K562 (cell line): ENCODE results near the gene TOR1AIP1. TPM values are rescaled to one million over a fixed set of nuclear protein-coding genes. Genes with fewer than 3 reads are reported as not detected.

ENCODE experiments used
- ARHGAP35 ChIP-seq: fragments of 450-650 bp; IDR thresholded peaks from 2 replicates; pipeline ENCODE4 v1.6.1; 2018; ENCODE audit not compliant: partially characterized antibody
- E2F3 ChIP-seq: fragments of 250-450 bp; sonication (Bioruptor Pico); IDR thresholded peaks from 2 replicates; pipeline ENCODE4 v1.4.0; 2020; ENCODE audit warnings: mild to moderate bottlenecking
- FOXP1 ChIP-seq: sonication (generic); formaldehyde crosslinking; IDR thresholded peaks from 2 replicates; pipeline ENCODE4 v1.8.0; 2022; ENCODE audit warnings: mild to moderate bottlenecking, missing genetic modification reagents
- HDAC1 ChIP-seq, 2 experiments: fragments of 450-650 bp; IDR thresholded peaks; 2 replicates each; pipeline ENCODE4 v1.6.1; 2016 to 2017; ENCODE audit warnings: inconsistent platforms in 1 of 2, mild to moderate bottlenecking in 1 of 2, moderate library complexity in 1 of 2
- MEF2A ChIP-seq: IDR thresholded peaks from 2 replicates; pipeline ENCODE4 v1.6.1; 2011; ENCODE audit warnings: low read depth, mild to moderate bottlenecking, low read length, moderate library complexity; ENCODE audit not compliant: control insufficient read depth
- SETDB1 ChIP-seq: IDR thresholded peaks from one replicate; pipeline ENCODE4 v1.6.1; 2012; ENCODE audit warnings: low read length, control low read depth, inconsistent platforms
- SOX6 ChIP-seq: fragments of 450-650 bp; IDR thresholded peaks from 2 replicates; pipeline ENCODE4 v1.6.1; 2014; ENCODE audit warnings: mild to moderate bottlenecking
- TARDBP ChIP-seq: fragments of 450-650 bp; IDR thresholded peaks from 2 replicates; pipeline ENCODE4 v1.6.1; 2016
- TCF7 ChIP-seq: sonication (generic); IDR thresholded peaks from 2 replicates; pipeline ENCODE4 v1.6.1; 2016; ENCODE audit warnings: antibody characterized with exemption, borderline replicate concordance
- TCF7L2 ChIP-seq: fragments of 150-350 bp; IDR thresholded peaks from 2 replicates; pipeline ENCODE4 v1.6.1; 2016; ENCODE audit warnings: low read depth, mild to moderate bottlenecking, low read length, moderate library complexity
- ZBED1 ChIP-seq: IDR thresholded peaks from 2 replicates; pipeline ENCODE4 v1.6.1; 2014
- ZNF217 ChIP-seq: sonication (generic); formaldehyde crosslinking; IDR thresholded peaks from 2 replicates; pipeline ENCODE4 v1.8.0; 2022; ENCODE audit warnings: mild to moderate bottlenecking, missing genetic modification reagents
- ZNF232 ChIP-seq: sonication (generic); formaldehyde crosslinking; IDR thresholded peaks from 2 replicates; pipeline ENCODE4 v1.8.0; 2022; ENCODE audit warnings: mild to moderate bottlenecking, missing genetic modification reagents
- ZNF699 ChIP-seq: fragments of 250-450 bp; sonication (Bioruptor Pico); IDR thresholded peaks from 2 replicates; pipeline ENCODE4 v1.8.0; 2021; ENCODE audit warnings: mild to moderate bottlenecking, moderate library complexity; ENCODE audit not compliant: insufficient replicate concordance
- ZNF76 ChIP-seq: fragments of 250-450 bp; sonication (Bioruptor Pico); IDR thresholded peaks from 2 replicates; pipeline ENCODE4 v1.4.0; 2020; ENCODE audit warnings: mild to moderate bottlenecking, moderate library complexity, borderline replicate concordance
- polyA plus RNA-seq, 8 experiments: library from polyadenylated mRNA; depleted of rRNA in 4 of 8; stranded (reverse) in 5 of 8; unstranded in 3 of 8; fragments of >200 nt; fragmentation: Nextera tagmentation in 2 of 8; fragmentation: Illumina TruSeq in 1 of 8; extraction: Ambion mirVana in 2 of 8; extraction: Trizol in 1 of 8; gene quantifications; 2 replicates each; pipeline versions ENCODE4 v1.2.1 to v1.2.3, GENCODE V29; 2011 to 2014; ENCODE audit warnings: inconsistent platforms in 1 of 8, missing spikeins in 1 of 8
- total RNA-seq, 7 experiments: library from RNA; depleted of rRNA in 6 of 7; stranded (reverse); fragments of >200 nt in 6 of 7; fragmentation: Illumina TruSeq in 2 of 7; extraction: Trizol in 2 of 7; gene quantifications; 2 replicates each; pipeline versions ENCODE4 v1.2.1 to v1.2.3, GENCODE V29; 2011 to 2021; ENCODE audit warnings: low replicate concordance in 1 of 7
- TF ChIP-seq, protein P1 (sequence below): sonication (generic); formaldehyde crosslinking; IDR thresholded peaks from 2 replicates; pipeline ENCODE4 v1.8.0; 2022; ENCODE audit warnings: mild to moderate bottlenecking, missing genetic modification reagents
- TF ChIP-seq, protein P2 (sequence below): fragments of 450-650 bp; IDR thresholded peaks from 2 replicates; pipeline ENCODE4 v1.6.1; 2016; ENCODE audit warnings: missing biosample characterization, missing genetic modification characterization
- TF ChIP-seq, protein P3 (sequence below): sonication (generic); formaldehyde crosslinking; IDR thresholded peaks from 2 replicates; pipeline ENCODE4 v1.8.0; 2022; ENCODE audit warnings: missing genetic modification reagents, mild to moderate bottlenecking, borderline replicate concordance
- TF ChIP-seq, protein P4 (sequence below): sonication (generic); formaldehyde crosslinking; IDR thresholded peaks from 2 replicates; pipeline ENCODE4 v1.8.0; 2022; ENCODE audit warnings: mild to moderate bottlenecking, missing genetic modification reagents
- TF ChIP-seq, protein P5 (sequence below): fragments of 450-650 bp; formaldehyde crosslinking; IDR thresholded peaks from 2 replicates; pipeline ENCODE4 v1.4.0; 2020; ENCODE audit warnings: mild to moderate bottlenecking, moderate library complexity

Gene TOR1AIP1
- total and polyA plus RNA-seq, 9 of the 15 experiments (the other 6 are each of a cell fraction or from before 2014, with no cell fraction given) = 18.1 to 46.9 (median 35.5) TPM

DNA sequence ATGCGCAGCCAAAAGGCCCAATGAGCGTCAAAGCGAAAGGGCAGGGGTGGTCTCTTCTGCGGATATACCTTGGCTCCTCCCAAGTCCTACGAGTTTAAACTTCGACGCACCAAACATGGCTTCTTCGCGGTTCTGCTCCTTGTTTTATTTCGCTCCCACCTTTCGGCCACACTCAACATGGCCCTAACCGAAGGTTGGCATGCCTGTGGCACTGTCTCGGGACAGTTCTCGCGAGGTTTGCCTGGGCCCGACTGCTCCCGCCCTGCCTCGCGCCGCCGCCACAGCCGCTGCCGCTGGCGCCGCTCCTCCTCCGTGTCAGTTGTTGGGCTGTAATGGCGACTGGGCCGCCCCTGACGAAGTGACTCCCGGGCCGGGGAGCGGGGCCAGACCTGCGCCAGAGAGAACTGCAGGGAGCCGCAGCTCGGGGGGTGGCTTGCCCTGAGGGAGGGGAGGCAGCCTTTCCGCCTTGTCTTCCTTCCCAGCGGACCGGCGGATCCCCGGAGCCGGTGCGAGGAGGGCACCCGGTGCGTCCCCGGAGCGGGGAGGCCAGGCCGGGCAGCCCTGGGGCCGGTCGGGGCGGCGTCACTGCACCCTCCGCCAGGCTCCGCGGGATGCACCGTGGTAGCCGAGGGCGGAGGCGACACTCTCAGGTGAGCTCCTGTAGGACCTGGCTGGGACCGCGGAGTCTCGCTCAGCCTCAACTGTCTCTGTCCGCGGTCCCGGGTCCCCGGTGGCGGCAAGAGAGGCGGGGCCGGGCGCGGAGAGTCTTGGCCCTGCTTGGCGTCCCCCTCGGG, 72.6 kb downstream of the TOR1AIP1 start, which contains the start of gene CEP350 (continued):
- TF ChIP-seq, protein P1, sequence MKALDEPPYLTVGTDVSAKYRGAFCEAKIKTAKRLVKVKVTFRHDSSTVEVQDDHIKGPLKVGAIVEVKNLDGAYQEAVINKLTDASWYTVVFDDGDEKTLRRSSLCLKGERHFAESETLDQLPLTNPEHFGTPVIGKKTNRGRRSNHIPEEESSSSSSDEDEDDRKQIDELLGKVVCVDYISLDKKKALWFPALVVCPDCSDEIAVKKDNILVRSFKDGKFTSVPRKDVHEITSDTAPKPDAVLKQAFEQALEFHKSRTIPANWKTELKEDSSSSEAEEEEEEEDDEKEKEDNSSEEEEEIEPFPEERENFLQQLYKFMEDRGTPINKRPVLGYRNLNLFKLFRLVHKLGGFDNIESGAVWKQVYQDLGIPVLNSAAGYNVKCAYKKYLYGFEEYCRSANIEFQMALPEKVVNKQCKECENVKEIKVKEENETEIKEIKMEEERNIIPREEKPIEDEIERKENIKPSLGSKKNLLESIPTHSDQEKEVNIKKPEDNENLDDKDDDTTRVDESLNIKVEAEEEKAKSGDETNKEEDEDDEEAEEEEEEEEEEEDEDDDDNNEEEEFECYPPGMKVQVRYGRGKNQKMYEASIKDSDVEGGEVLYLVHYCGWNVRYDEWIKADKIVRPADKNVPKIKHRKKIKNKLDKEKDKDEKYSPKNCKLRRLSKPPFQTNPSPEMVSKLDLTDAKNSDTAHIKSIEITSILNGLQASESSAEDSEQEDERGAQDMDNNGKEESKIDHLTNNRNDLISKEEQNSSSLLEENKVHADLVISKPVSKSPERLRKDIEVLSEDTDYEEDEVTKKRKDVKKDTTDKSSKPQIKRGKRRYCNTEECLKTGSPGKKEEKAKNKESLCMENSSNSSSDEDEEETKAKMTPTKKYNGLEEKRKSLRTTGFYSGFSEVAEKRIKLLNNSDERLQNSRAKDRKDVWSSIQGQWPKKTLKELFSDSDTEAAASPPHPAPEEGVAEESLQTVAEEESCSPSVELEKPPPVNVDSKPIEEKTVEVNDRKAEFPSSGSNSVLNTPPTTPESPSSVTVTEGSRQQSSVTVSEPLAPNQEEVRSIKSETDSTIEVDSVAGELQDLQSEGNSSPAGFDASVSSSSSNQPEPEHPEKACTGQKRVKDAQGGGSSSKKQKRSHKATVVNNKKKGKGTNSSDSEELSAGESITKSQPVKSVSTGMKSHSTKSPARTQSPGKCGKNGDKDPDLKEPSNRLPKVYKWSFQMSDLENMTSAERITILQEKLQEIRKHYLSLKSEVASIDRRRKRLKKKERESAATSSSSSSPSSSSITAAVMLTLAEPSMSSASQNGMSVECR (CRISPR knock-in tag) = peak; percentile 88
- TF ChIP-seq HDAC1 (IDR thresholded peaks at IDR 0.05) (peak in 1 of 2 experiments; percentile 87; a peak in 2 of 4 replicates), ZNF232 (CRISPR knock-in tag) (0 out of 2 replicates have a peak, but pooled peaks have one; percentile 46), TCF7 (no peak), SOX6 (peak; percentile 62), ZBED1 (no peak), SETDB1 (peak; percentile 27), ZNF699 (CRISPR knock-in tag) (no peak), E2F3 (CRISPR knock-in tag) (peak; percentile 81), TCF7L2 (no peak), ARHGAP35 (peak; percentile 96), ZNF76 (CRISPR knock-in tag) (no peak), MEF2A (no peak), FOXP1 (CRISPR knock-in tag) (peak; percentile 42), ZNF217 (CRISPR knock-in tag) (peak; percentile 79; the same call in 1 of the 2 replicates), TARDBP (peak; percentile 84)
- TF ChIP-seq, protein P2, sequence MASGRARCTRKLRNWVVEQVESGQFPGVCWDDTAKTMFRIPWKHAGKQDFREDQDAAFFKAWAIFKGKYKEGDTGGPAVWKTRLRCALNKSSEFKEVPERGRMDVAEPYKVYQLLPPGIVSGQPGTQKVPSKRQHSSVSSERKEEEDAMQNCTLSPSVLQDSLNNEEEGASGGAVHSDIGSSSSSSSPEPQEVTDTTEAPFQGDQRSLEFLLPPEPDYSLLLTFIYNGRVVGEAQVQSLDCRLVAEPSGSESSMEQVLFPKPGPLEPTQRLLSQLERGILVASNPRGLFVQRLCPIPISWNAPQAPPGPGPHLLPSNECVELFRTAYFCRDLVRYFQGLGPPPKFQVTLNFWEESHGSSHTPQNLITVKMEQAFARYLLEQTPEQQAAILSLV = no peak
- TF ChIP-seq, protein P3, sequence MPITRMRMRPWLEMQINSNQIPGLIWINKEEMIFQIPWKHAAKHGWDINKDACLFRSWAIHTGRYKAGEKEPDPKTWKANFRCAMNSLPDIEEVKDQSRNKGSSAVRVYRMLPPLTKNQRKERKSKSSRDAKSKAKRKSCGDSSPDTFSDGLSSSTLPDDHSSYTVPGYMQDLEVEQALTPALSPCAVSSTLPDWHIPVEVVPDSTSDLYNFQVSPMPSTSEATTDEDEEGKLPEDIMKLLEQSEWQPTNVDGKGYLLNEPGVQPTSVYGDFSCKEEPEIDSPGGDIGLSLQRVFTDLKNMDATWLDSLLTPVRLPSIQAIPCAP = no peak
- TF ChIP-seq, protein P4, sequence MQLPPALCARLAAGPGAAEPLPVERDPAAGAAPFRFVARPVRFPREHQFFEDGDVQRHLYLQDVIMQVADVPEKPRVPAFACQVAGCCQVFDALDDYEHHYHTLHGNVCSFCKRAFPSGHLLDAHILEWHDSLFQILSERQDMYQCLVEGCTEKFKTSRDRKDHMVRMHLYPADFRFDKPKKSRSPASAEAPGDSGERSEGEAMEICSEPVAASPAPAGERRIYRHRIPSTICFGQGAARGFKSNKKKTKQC (CRISPR knock-in tag) = peak; percentile 25; the same call in 1 of the 2 replicates
- TF ChIP-seq, protein P5, sequence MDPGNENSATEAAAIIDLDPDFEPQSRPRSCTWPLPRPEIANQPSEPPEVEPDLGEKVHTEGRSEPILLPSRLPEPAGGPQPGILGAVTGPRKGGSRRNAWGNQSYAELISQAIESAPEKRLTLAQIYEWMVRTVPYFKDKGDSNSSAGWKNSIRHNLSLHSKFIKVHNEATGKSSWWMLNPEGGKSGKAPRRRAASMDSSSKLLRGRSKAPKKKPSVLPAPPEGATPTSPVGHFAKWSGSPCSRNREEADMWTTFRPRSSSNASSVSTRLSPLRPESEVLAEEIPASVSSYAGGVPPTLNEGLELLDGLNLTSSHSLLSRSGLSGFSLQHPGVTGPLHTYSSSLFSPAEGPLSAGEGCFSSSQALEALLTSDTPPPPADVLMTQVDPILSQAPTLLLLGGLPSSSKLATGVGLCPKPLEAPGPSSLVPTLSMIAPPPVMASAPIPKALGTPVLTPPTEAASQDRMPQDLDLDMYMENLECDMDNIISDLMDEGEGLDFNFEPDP = 0 out of 2 replicates have a peak, but pooled peaks have one; percentile 70
